Measurements from ENCODE around the gene MTR.

Gene MTR

GRCh38 chr1:236868625-236869467, 73.8 kb downstream of the MTR start:
- Histone ChIP-seq H3K9ac (ENCODE audit: low read length) (no peak overlapping the region), H3K36me3 (ENCODE audit: control insufficient read depth, low read depth, low read length) (peaks cover 7% of the 10 kb centered on the region), H3K4me1 (ENCODE audit: control insufficient read depth, low read depth, low read length) (no peaks in the 10 kb centered on the region)

GRCh38 chr1:236869911-236870310, 74.8 kb downstream of the MTR start:
- H3K4me1 ChIP-seq (ENCODE audit: control insufficient read depth, low read depth, low read length), result no peaks in the 10 kb centered on the region
- no peak overlapping the region for H3K27ac ChIP-seq (ENCODE audit: low read length)
- no peak overlapping the region for H3K9ac ChIP-seq (ENCODE audit: low read length)
- peaks cover 8% of the 10 kb centered on the region for H3K36me3 ChIP-seq (ENCODE audit: control insufficient read depth, low read depth, low read length)
- H3K27me3 ChIP-seq (ENCODE audit: control insufficient read depth, insufficient read depth, low read length), result no peaks in the 10 kb centered on the region
- H3K4me3 ChIP-seq (ENCODE audit: low read length), result no peak overlapping the region
- no peaks in the 10 kb centered on the region for H3K9me3 ChIP-seq (ENCODE audit: control insufficient read depth, low read depth, low read length)

More at GRCh38 chr1:236868625-236869467, 73.8 kb downstream of the MTR start:
- H3K9me3 ChIP-seq (ENCODE audit: control insufficient read depth, low read depth, low read length), result no peaks in the 10 kb centered on the region
- no peaks in the 10 kb centered on the region for H3K27me3 ChIP-seq (ENCODE audit: control insufficient read depth, insufficient read depth, low read length)
- no peak overlapping the region for H3K4me3 ChIP-seq (ENCODE audit: low read length)
- H3K27ac ChIP-seq (ENCODE audit: low read length), result no peak overlapping the region

GRCh38 chr1:236870721-236871120, 75.6 kb downstream of the MTR start:
- Histone ChIP-seq H3K9me3 (ENCODE audit: control insufficient read depth, low read depth, low read length) (no peaks in the 10 kb centered on the region), H3K4me3 (ENCODE audit: low read length) (no peak overlapping the region), H3K9ac (ENCODE audit: low read length) (no peak overlapping the region), H3K27me3 (ENCODE audit: control insufficient read depth, insufficient read depth, low read length) (no peaks in the 10 kb centered on the region), H3K27ac (ENCODE audit: low read length) (no peak overlapping the region), H3K36me3 (ENCODE audit: control insufficient read depth, low read depth, low read length) (peaks cover 8% of the 10 kb centered on the region), H3K4me1 (ENCODE audit: control insufficient read depth, low read depth, low read length) (no peaks in the 10 kb centered on the region)

GRCh38 chr1:236872075-236872666, 77.1 kb downstream of the MTR start:
- Histone ChIP-seq H3K27me3 (ENCODE audit: control insufficient read depth, insufficient read depth, low read length) (no peaks in the 10 kb centered on the region), H3K36me3 (ENCODE audit: control insufficient read depth, low read depth, low read length) (peaks cover 5% of the 10 kb centered on the region), H3K9ac (ENCODE audit: low read length) (no peak overlapping the region), H3K4me3 (ENCODE audit: low read length) (no peak overlapping the region), H3K4me1 (ENCODE audit: control insufficient read depth, low read depth, low read length) (no peaks in the 10 kb centered on the region), H3K9me3 (ENCODE audit: control insufficient read depth, low read depth, low read length) (no peaks in the 10 kb centered on the region), H3K27ac (ENCODE audit: low read length) (no peak overlapping the region)

GRCh38 chr1:236875975-236876374, 80.9 kb downstream of the MTR start:
- Histone ChIP-seq H3K9ac (ENCODE audit: low read length) (no peak overlapping the region), H3K27ac (ENCODE audit: low read length) (no peak overlapping the region), H3K9me3 (ENCODE audit: control insufficient read depth, low read depth, low read length) (no peaks in the 10 kb centered on the region), H3K4me1 (ENCODE audit: control insufficient read depth, low read depth, low read length) (no peaks in the 10 kb centered on the region), H3K36me3 (ENCODE audit: control insufficient read depth, low read depth, low read length) (peaks cover 5% of the 10 kb centered on the region), H3K27me3 (ENCODE audit: control insufficient read depth, insufficient read depth, low read length) (no peaks in the 10 kb centered on the region), H3K4me3 (ENCODE audit: low read length) (no peak overlapping the region)

GRCh38 chr1:236877661-236878060, 82.6 kb downstream of the MTR start:
- no peaks in the 10 kb centered on the region for H3K9me3 ChIP-seq (ENCODE audit: control insufficient read depth, low read depth, low read length)
- peaks cover 5% of the 10 kb centered on the region for H3K36me3 ChIP-seq (ENCODE audit: control insufficient read depth, low read depth, low read length)
- H3K4me1 ChIP-seq (ENCODE audit: control insufficient read depth, low read depth, low read length), result no peaks in the 10 kb centered on the region
- H3K27ac ChIP-seq (ENCODE audit: low read length), result no peak overlapping the region
- no peak overlapping the region for H3K9ac ChIP-seq (ENCODE audit: low read length)
- H3K27me3 ChIP-seq (ENCODE audit: control insufficient read depth, insufficient read depth, low read length), result no peaks in the 10 kb centered on the region
- H3K4me3 ChIP-seq (ENCODE audit: low read length), result no peak overlapping the region

- Histone ChIP-seq H3K27me3 (ENCODE audit: control insufficient read depth, insufficient read depth, low read length) (no peaks in the 10 kb centered on the region), H3K4me3 (ENCODE audit: low read length) (no peak overlapping the region), H3K9me3 (ENCODE audit: control insufficient read depth, low read depth, low read length) (no peaks in the 10 kb centered on the region), H3K27ac (ENCODE audit: low read length) (no peak overlapping the region), H3K4me1 (ENCODE audit: control insufficient read depth, low read depth, low read length) (no peaks in the 10 kb centered on the region), H3K36me3 (ENCODE audit: control insufficient read depth, low read depth, low read length) (no peaks in the 10 kb centered on the region), H3K9ac (ENCODE audit: low read length) (no peak overlapping the region)
Observed at GRCh38 chr1:236880209-236880608, 85.1 kb downstream of the MTR start.

- Histone ChIP-seq H3K4me3 (ENCODE audit: low read length) (no peak overlapping the region), H3K9ac (ENCODE audit: low read length) (no peak overlapping the region), H3K4me1 (ENCODE audit: control insufficient read depth, low read depth, low read length) (no peaks in the 10 kb centered on the region), H3K27me3 (ENCODE audit: control insufficient read depth, insufficient read depth, low read length) (no peaks in the 10 kb centered on the region), H3K36me3 (ENCODE audit: control insufficient read depth, low read depth, low read length) (peaks cover 17% of the 10 kb centered on the region), H3K9me3 (ENCODE audit: control insufficient read depth, low read depth, low read length) (no peaks in the 10 kb centered on the region), H3K27ac (ENCODE audit: low read length) (no peak overlapping the region)
Observed at GRCh38 chr1:236882678-236883077, 87.6 kb downstream of the MTR start.

- Histone ChIP-seq H3K9me3 (ENCODE audit: control insufficient read depth, low read depth, low read length) (no peaks in the 10 kb centered on the region), H3K27me3 (ENCODE audit: control insufficient read depth, insufficient read depth, low read length) (no peaks in the 10 kb centered on the region), H3K36me3 (ENCODE audit: control insufficient read depth, low read depth, low read length) (peaks cover 20% of the 10 kb centered on the region), H3K4me3 (ENCODE audit: low read length) (no peak overlapping the region), H3K4me1 (ENCODE audit: control insufficient read depth, low read depth, low read length) (no peaks in the 10 kb centered on the region), H3K9ac (ENCODE audit: low read length) (no peak overlapping the region), H3K27ac (ENCODE audit: low read length) (no peak overlapping the region)
Observed at GRCh38 chr1:236886199-236886598, 91.1 kb downstream of the MTR start.

GRCh38 chr1:236887081-236887480, 92.0 kb downstream of the MTR start:
- Histone ChIP-seq H3K27ac (ENCODE audit: low read length) (no peak overlapping the region), H3K9me3 (ENCODE audit: control insufficient read depth, low read depth, low read length) (no peaks in the 10 kb centered on the region), H3K4me1 (ENCODE audit: control insufficient read depth, low read depth, low read length) (no peaks in the 10 kb centered on the region), H3K36me3 (ENCODE audit: control insufficient read depth, low read depth, low read length) (peaks cover 27% of the 10 kb centered on the region), H3K4me3 (ENCODE audit: low read length) (no peak overlapping the region), H3K9ac (ENCODE audit: low read length) (no peak overlapping the region), H3K27me3 (ENCODE audit: control insufficient read depth, insufficient read depth, low read length) (no peaks in the 10 kb centered on the region)

GRCh38 chr1:236888126-236888525, 93.0 kb downstream of the MTR start:
- Histone ChIP-seq H3K27ac (ENCODE audit: low read length) (no peak overlapping the region), H3K36me3 (ENCODE audit: control insufficient read depth, low read depth, low read length) (peaks cover 27% of the 10 kb centered on the region), H3K4me3 (ENCODE audit: low read length) (no peak overlapping the region), H3K9me3 (ENCODE audit: control insufficient read depth, low read depth, low read length) (no peaks in the 10 kb centered on the region), H3K27me3 (ENCODE audit: control insufficient read depth, insufficient read depth, low read length) (no peaks in the 10 kb centered on the region), H3K4me1 (ENCODE audit: control insufficient read depth, low read depth, low read length) (no peaks in the 10 kb centered on the region), H3K9ac (ENCODE audit: low read length) (no peak overlapping the region)

- peaks cover 27% of the 10 kb centered on the region for H3K36me3 ChIP-seq (ENCODE audit: control insufficient read depth, low read depth, low read length)
- H3K9me3 ChIP-seq (ENCODE audit: control insufficient read depth, low read depth, low read length), result no peaks in the 10 kb centered on the region
- no peak overlapping the region for H3K4me3 ChIP-seq (ENCODE audit: low read length)
Observed at GRCh38 chr1:236888903-236889302, 93.8 kb downstream of the MTR start.

More at GRCh38 chr1:236888903-236889302, 93.8 kb downstream of the MTR start:
- no peaks in the 10 kb centered on the region for H3K4me1 ChIP-seq (ENCODE audit: control insufficient read depth, low read depth, low read length)
- H3K27me3 ChIP-seq (ENCODE audit: control insufficient read depth, insufficient read depth, low read length), result no peaks in the 10 kb centered on the region
- no peak overlapping the region for H3K9ac ChIP-seq (ENCODE audit: low read length)
- H3K27ac ChIP-seq (ENCODE audit: low read length), result no peak overlapping the region
